AG09309 (cell line): Measurements from ENCODE around the gene MMP24.

Experiments
- DNase-seq: peaks from one replicate; pipeline ENCODE4 v3.0.0-alpha.2; 2010; ENCODE audit warnings: low read depth
- H3K4me3 ChIP-seq: 2 replicates; pipeline ENCODE4 v1.5.1; 2011; ENCODE audit warnings: mild to moderate bottlenecking, low read depth, low read length, moderate library complexity; ENCODE audit not compliant: control insufficient read depth
- TF ChIP-seq, protein P1 (sequence below): IDR thresholded peaks from 2 replicates; pipeline ENCODE4 v1.5.1; 2011; ENCODE audit warnings: mild to moderate bottlenecking, low read depth, low read length, inconsistent platforms; ENCODE audit not compliant: insufficient read depth, control insufficient read depth; ENCODE audit errors: missing control alignments

Gene MMP24

DNA sequence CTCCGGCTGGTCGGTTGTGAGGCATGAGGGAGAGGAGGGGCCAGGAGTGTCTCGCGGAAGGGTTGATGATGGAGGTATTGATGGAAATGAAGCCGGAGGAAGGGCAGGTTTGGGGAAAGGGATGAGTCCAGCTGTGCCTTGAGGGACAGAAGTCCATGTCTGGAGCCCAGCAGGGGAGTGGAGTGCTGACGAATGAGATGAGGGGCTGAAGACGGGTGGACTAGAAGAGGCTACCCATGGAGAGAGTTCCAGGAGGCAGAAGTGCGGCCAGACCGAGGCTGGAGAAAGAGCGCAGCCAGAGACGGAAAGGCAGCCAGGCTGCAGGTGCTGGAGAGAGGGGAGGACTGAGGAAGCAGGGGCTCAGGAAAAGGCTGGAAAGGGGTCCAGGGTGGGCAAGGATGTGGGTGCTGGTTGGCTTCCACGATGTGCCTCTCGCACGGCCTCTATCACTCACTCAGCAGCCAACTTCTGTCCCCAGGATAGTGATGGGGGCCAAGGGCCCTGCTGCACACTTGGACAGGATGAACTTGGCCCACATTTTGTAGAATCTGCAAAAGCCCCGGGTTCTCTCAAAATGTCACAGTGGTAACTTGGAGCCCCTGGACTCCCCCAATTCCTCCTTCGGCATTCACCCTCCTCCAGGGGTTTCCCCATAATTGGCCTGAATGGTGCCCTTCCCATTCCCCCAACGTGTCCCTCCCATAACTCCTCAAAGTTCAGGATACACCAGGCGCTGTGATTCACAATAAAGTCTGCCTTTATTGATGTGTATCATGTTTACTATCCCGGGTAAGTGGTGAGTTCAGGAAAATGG is 58.7 kb downstream of the MMP24 start:
- DNase-seq: no peak
- peak overlapping the region; percentile 85 for H3K4me3 ChIP-seq
- TF ChIP-seq, protein P1, sequence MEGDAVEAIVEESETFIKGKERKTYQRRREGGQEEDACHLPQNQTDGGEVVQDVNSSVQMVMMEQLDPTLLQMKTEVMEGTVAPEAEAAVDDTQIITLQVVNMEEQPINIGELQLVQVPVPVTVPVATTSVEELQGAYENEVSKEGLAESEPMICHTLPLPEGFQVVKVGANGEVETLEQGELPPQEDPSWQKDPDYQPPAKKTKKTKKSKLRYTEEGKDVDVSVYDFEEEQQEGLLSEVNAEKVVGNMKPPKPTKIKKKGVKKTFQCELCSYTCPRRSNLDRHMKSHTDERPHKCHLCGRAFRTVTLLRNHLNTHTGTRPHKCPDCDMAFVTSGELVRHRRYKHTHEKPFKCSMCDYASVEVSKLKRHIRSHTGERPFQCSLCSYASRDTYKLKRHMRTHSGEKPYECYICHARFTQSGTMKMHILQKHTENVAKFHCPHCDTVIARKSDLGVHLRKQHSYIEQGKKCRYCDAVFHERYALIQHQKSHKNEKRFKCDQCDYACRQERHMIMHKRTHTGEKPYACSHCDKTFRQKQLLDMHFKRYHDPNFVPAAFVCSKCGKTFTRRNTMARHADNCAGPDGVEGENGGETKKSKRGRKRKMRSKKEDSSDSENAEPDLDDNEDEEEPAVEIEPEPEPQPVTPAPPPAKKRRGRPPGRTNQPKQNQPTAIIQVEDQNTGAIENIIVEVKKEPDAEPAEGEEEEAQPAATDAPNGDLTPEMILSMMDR: no peak

DNA sequence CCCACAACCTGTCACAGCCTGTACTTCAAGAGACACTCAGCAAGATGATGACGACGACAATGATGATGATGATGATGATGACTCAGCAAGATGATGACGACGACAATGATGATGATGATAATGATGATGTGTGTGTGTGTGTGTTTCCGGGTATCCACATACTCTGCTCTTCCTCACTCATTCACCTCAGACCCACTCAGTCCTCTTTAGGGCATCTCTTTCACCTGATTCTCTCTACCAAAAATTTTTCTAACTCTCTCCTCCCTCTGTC is 59.3 kb downstream of the MMP24 start:
- no peak overlapping the region for H3K4me3 ChIP-seq
- no peak for DNase-seq
- TF ChIP-seq, protein P1: no peak

DNA sequence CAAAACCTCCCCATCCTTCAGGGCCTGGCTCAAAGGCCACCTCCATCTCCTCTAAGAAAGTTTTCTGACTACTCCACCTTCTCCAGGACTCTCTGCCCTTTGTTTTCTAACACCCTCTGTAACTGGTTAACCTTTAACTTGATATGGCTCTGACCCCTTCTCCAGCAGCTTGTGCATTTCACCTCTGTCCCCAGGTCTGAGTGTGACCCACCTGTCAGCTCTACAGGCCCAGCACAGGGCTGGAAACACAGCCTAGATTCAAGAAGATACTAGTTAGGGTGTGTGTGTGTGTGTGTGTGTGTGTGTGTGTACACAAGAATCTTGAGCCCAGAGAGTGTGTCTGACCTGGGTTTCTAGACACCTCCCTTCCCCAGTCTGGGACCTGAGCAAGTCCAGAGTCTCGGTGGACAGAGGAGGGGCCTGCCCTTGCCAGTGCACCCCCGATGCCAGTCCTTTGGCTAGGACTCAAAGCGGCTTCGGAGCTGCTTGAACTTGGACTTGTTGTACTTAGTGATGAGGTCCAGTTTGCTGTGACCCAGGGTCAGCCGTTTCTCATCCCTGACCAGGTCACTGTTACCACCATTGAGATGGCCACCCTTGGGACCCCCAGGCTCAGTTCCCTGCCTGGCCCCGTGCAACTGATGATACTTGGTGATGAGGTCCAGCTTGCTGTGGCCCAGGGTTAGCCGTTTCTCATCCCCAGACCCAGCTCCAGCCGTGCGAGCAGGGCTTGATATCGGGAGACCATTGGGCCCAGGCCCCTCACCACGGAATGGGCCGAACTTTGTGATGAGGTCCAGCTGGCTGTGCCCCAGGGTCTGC is 59.8 kb downstream of the MMP24 start:
- no peak for DNase-seq
- TF ChIP-seq, protein P1: no peak
- H3K4me3 ChIP-seq: no peak overlapping the region

- TF ChIP-seq, protein P1: no peak
- no peak for DNase-seq
- no peak overlapping the region for H3K4me3 ChIP-seq
Observed at GRCh38 chr20:35286899-35287508, 60.5 kb downstream of the MMP24 start.

GRCh38 chr20:35287509-35288324 is 61.2 kb downstream of the MMP24 start:
- DNase-seq: no peak
- TF ChIP-seq, protein P1: no peak
- H3K4me3 ChIP-seq: no peak overlapping the region

GRCh38 chr20:35288325-35289060 is 62.0 kb downstream of the MMP24 start:
- DNase-seq: no peak
- no peak overlapping the region for H3K4me3 ChIP-seq
- TF ChIP-seq, protein P1: no peak
